WTC11 (cell line): ENCODE data around the gene PLK3.

ENCODE experiments used
- CTCF ChIP-seq: fragments of 200-600 bp; IDR thresholded peaks from 2 replicates; pipeline ENCODE4 v1.8.0; 2022; ENCODE audit warnings: antibody characterized with exemption
- E2F1 ChIP-seq: sonication (generic); formaldehyde crosslinking; IDR thresholded peaks from 2 replicates; pipeline ENCODE4 v1.8.0; 2022; ENCODE audit warnings: mild to moderate bottlenecking, missing genetic modification reagents
- FOXJ3 ChIP-seq: sonication (generic); formaldehyde crosslinking; IDR thresholded peaks from 2 replicates; pipeline ENCODE4 v1.9.0; 2021; ENCODE audit warnings: missing genetic modification reagents, mild to moderate bottlenecking, borderline replicate concordance
- NFYB ChIP-seq: sonication (generic); formaldehyde crosslinking; conservative IDR thresholded peaks from 2 replicates; pipeline ENCODE4 v1.8.0; 2022; ENCODE audit warnings: low read depth, missing genetic modification reagents
- USF2 ChIP-seq: sonication (generic); formaldehyde crosslinking; IDR thresholded peaks from 2 replicates; pipeline ENCODE4 v1.8.1; 2023; ENCODE audit warnings: mild to moderate bottlenecking, missing genetic modification reagents, moderate library complexity
- ZNF138 ChIP-seq: sonication (generic); formaldehyde crosslinking; conservative IDR thresholded peaks from 2 replicates; pipeline ENCODE4 v1.8.1; 2022; ENCODE audit warnings: mild to moderate bottlenecking, moderate library complexity, missing genetic modification reagents
- ZNF263 ChIP-seq: sonication (generic); formaldehyde crosslinking; IDR thresholded peaks from 2 replicates; pipeline ENCODE4 v1.8.1; 2022; ENCODE audit warnings: low read depth, mild to moderate bottlenecking, moderate library complexity, missing genetic modification reagents
- ZNF512 ChIP-seq: sonication (generic); formaldehyde crosslinking; IDR thresholded peaks from 2 replicates; pipeline ENCODE4 v1.8.1; 2022; ENCODE audit warnings: missing genetic modification reagents, borderline replicate concordance

GRCh38 chr1:44851308-44851707, 51.1 kb downstream of the PLK3 start:
- TF ChIP-seq FOXJ3 (no peak), ZNF138 (CRISPR knock-in tag) (no peak), CTCF (no peak), NFYB (CRISPR knock-in tag) (no peak), USF2 (CRISPR knock-in tag) (no peak), ZNF263 (CRISPR knock-in tag) (no peak), ZNF512 (CRISPR knock-in tag) (no peak), E2F1 (no peak)
